Raji (cell line): ENCODE results near the gene RPL38.

Source experiments
- POLR2A ChIP-seq: IDR thresholded peaks from 2 replicates; pipeline ENCODE4 v1.6.1; 2011; ENCODE audit warnings: low read depth, low read length, control low read depth; ENCODE audit not compliant: insufficient read depth

RPL38 gene

DNA sequence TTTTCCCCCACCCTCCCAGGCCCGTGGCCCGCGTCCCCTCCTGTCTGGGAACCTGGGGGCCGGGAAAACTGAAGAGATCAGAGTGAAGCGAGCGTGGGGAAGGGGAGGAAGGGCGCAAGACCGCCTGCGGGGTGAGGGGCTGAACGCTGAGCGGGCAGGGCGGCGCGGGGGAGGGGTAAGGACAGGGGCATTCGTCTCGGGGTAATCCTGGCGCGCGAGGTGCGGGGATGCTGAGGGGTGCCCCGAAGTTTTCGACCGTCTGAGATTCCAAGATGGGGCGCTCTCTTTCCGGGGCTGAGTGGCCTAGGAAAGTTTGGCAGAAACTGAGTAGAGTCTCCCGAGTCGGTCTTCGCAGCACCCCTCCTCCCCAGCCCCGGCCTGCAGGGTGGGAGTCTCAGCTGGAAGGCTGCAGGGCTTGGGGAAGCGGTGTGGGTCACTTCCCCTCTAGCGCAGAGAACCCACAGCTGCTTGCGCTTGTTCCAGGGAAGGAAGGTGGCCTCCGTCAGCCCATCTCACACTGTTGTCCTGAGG lies 10.4 kb downstream of the RPL38 start:
- TF ChIP-seq POLR2A: no peak

DNA sequence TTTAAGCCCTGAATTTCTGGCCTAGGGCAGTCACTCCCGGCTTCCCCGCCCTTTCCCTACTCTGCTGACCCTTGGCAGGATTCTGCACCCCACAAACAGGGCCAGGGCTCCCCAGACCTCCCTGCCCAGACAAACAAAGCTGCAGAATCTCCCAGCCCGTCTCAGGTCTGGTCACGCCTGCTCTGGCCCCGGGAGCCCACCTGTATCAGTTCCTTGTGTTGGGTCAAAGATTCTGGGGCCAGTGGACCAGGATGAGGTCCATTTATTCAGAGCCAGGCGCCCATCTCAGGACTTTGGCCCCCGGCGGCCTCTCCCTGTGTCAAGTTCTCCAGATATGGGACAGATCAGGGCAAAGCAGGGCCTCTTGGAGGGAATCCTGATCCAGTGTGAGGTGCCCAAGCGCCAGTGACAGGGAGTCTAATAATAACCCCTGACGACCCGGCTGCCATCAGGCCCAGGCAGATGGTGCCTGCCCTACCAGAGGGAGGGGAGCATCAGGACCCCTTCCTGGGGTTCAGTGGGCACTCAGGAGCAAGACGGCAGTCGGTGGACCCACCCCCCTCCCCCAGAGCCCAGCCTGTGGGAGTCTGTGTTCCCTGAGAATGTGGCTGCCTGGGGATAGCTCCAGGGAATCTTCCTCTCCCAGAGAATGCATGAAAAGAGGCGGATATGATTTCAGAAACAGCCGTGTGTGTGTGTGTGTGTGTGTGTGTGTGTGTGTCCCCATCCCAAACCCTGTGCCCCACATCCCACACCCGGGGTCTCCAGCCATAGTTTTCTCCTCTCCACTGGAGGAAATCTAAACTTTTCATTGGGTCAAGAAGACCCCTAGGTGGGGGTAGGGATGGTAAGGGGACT lies 11.2 kb downstream of the RPL38 start:
- TF ChIP-seq POLR2A: no peak

DNA sequence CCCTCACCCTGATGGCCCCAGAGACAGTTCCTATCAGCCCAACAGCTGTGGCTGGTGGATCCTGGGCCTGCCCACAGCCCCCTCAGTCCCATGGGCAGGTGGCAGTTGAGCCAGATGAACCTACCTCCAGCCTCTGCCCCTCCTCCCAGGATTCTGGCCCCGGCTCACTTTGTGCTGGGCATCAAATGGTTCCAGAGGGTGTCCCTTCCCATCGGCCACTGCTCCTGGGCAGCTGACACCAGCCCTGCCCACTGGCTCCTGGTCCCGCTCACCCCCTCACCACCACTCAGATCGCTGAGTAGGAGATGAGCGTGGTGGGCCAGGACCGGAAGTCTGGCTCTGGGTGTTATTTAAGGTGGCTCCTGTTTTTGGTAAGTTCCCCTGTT lies 11.9 kb downstream of the RPL38 start:
- no peak for TF ChIP-seq POLR2A

DNA sequence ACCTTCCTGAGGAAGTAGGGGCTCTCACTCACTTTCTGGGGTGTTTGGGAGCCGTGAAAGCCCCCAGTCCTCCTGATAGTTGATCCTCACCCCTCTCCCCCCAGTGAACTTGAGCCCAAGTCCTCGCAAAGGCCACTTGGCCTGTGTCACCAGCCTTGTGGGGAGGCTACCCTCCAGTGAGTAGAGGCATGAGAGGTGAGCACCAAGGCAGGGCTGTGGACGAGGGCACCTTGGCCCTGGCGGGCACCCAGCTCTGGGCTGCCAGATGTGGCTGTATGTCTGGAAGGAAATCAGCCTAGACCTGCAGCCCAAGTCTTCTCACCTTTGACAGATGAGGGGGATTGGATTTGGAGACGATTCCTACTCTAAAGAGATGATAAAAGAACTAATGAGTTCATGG lies 13.0 kb downstream of the RPL38 start:
- no peak for TF ChIP-seq POLR2A

DNA sequence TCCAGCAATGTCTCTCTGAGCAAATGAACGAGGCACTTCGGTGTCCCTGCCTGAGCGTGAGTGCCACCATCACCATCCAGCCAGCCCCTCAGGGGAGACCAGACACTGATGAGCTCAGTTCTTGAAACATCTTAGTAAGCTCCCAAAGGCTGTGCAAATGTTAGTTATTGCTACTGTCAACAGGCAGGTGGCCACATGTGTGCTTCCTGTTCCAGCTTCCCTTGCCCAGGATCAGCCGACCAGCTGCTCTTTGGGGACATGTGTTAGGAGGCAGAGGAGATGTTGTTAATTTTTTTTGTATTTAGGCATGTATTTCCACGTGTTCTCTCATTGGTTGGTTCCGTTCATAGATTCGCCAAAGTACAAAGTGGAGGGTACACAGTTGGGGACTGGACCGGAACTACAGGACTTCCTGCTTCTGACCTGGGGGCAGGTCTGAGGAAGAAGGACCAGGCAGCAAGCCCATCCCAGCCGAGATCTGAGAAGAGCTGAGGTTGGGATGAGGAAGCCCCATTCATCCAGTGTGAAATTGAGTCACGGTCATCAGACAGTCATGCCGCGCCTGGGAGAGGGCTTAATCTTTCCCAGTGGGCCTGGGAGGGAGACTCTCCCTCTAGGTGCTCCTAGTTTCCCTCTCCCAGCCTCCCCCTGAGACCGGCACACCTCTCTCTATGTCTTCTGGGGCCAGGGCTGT lies 13.7 kb downstream of the RPL38 start:
- TF ChIP-seq POLR2A: no peak

DNA sequence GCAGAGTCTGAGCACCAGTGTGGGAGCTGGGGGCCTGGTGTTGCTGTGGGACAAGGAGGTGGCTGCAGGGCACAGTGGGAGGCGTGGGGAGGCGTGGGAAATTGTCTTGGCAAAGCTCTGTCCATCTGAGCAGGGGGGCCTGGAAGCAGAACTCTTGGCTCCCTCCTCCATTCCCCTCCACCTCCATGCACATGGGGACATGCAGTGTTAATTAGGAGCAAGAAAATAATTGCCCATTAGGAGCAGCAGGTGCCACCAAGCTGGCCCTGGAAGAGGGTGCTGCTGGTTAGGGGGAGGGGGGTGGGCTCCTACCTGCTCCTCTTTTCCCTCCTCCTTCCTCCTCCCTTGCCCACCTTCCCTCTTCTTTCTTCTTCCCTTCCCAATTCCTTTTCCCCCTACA lies 14.4 kb downstream of the RPL38 start:
- TF ChIP-seq POLR2A: no peak

DNA sequence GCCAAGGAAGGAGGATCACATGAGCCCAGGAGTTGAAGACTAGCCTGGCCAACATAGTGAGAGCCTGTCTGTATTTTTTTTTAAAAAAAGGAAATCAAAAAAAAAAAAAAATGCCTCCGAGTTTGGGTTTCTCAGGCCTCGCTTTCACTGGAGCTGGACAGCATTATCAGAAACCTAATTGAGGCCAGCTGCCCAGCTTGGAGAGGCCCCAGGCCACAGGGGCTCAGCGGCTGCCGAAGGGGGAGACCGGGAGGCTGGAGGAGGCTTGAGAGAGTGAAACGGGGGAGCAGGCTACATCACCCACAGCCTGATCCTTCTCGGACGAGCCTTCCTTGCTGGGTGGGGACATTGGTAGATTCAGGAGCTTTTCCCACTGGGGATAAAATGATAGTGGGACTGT lies 15.0 kb downstream of the RPL38 start:
- TF ChIP-seq POLR2A: no peak

DNA sequence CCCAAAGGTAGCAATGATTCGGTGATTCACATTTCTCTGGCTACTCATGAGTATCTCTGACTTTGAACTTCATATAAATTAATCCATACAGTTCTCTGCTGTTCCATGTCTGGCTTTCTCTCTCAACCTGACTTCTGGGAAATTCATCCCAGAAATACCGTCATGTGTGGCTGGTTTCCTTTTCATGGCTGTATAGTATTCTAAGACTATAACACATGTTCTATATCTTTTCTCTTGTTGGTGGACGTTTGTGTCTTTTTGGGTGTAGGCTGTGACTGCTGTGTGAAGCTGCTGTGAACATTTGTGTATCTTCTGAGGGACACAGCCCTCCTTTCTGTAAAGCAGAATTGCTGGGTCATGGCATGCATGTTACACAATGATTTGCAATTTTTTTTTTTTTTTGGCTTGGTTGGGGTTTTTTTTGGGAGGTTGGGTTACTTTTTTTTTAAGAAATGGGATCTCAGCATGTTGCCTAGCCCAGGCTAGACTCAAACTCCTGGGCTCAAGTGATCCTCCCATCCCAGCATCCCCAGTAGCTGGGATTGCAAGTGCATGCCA lies 16.2 kb downstream of the RPL38 start:
- TF ChIP-seq POLR2A: no peak

DNA sequence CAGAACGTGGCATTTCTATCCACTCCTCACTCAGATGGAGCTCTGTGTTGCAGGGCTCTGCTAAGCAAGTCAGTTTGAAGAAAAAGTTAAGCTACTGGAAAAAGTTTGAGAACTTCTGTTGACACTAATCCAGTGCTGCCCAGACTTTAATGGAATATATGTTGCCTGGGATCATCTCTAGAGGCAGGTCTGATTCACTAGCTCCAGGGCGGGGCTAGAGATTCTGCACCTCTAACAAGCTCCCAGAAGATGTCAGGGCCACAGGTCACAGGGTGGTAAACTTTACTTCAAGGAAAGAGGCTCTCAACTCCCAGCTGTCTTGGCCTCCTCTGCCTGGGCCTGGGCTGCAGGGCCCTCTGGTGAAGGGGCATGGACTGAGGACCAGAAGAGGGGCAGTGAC lies 16.7 kb downstream of the RPL38 start:
- TF ChIP-seq POLR2A: no peak

DNA sequence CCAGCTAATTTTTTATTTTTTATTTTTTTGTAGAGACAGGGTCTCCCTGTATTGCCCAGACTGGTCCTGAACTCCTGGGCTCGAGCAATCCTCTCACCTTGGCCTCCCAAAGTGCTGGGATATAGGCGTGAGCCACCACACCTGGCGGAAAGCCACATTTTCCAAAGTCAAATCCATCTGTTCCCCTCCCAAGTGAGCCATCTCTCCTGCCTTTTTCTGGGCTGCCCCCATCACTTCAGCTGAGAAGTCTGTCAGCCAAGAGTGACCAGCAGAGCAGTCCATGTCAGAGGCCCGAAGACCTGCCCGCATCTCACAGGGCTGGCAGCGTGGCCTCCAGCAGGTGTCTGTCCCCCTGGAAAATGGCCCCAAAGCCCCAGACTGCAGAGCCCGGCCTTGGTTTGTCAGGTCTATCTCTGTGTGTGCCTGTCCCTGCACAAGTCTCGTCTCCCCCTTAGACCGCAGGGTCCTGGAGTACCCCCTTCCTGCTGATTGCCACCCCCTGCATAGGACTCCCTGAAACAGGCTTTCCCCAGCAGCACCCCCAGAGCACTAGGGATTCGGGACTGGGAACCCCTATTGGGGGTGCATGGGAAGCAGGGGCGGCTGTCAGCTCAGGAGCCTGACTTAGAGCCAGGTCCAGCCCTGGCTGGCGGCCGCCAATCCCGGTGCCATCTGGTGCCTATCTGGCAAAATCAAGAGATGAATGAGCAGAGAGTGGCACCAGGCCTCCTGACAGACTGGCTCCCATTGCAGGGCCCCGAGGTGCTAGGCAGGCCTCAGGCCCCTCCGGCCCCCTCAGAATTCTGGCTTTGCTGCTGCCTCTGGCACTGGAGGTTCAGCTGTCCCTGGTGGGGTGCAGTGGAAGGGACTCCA lies 17.7 kb downstream of the RPL38 start:
- no peak for TF ChIP-seq POLR2A

DNA sequence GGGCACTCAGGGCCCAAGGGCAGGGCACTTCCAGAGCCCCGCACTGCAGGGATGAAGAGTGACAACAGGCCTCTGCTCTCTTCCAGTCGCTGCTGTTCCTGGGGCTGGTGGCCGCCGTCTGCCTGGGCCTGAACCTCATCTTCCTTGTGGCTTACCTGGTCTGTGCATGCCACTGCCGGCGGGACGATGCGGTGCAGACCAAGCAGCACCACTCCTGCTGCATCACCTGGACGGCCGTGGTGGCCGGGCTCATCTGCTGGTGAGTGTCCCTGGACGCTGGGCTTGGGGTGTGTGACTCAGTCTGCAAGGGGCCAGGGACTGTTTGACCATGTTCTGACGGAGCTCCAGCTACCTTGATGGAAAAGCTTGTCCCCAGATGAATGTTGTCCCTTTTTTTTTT lies 18.9 kb downstream of the RPL38 start:
- TF ChIP-seq POLR2A: no peak

DNA sequence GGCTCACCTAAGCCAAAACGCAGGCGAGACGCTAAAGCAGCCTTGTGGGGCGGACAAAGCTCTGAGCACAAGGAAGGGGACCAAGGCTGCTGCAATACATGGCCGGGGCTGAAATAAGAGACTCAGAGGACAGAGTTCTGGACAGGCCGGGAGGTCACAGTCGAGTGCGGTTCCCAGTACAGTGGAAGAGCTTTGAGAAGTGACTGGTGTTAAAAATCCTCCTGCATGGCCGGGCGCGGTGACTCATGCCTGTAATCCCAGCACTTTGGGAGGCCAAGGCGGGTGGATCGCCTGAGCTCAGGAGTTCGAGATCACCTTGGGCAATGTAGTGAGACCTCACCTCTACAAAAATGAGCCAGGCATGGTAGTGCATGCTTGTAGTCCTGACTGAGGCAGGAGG lies 20.4 kb downstream of the RPL38 start:
- no peak for TF ChIP-seq POLR2A

DNA sequence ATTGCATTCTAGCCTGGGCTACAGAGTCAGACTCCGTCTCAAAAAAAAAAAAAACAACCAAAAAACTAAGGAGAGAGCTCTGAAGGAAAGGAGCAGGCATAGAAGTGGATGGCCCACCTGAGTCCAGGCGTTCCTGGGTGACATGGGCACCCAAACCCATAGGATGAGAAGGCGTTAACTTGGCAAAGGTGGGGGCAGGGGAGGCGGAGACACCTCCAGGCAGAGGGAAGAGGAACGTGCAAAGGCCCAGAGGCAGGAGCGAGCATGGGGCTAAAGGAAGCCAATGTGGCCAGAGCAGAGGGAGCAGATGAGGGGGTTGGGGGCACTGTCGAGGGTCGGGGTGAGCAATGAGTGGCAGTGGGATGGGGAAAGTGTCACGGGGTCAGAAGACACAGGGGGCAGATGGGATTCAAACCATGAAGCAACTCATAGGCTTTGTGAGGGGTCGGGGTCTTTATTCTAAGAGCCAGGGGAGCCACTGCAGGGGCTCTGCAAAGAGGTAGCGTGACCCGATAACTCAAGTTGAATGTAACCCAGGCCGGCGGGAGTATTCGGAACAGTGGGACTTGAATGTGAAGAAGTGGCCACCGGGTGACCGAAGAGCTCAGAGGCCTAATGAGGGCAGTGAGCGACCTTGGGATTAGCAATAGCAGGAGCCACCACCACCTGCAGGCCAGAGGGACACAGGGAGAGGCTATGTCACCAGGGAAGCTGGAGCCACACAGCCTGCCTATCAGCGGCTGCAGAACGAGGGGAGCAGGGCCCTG lies 21.7 kb downstream of the RPL38 start:
- no peak for TF ChIP-seq POLR2A

DNA sequence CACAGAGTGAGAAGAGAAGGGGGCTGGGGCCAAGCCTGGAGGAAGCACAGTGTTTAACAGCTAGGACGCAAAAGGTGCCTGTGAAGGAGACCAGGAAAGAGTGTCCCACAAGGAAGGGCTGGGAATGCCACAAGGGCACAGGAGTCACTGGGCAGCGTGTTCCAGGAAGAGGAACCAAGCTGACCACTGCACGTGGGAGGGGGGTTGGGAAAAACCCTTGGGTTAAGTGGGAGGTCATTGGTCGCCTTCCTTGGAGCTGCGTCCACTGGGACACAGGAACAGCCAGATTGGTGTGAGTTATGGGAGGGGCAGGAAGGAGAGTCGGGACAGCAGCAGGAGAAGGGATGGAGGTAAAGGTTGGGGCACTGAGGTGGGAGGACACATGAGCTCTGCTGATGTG lies 22.8 kb downstream of the RPL38 start:
- no peak for TF ChIP-seq POLR2A

DNA sequence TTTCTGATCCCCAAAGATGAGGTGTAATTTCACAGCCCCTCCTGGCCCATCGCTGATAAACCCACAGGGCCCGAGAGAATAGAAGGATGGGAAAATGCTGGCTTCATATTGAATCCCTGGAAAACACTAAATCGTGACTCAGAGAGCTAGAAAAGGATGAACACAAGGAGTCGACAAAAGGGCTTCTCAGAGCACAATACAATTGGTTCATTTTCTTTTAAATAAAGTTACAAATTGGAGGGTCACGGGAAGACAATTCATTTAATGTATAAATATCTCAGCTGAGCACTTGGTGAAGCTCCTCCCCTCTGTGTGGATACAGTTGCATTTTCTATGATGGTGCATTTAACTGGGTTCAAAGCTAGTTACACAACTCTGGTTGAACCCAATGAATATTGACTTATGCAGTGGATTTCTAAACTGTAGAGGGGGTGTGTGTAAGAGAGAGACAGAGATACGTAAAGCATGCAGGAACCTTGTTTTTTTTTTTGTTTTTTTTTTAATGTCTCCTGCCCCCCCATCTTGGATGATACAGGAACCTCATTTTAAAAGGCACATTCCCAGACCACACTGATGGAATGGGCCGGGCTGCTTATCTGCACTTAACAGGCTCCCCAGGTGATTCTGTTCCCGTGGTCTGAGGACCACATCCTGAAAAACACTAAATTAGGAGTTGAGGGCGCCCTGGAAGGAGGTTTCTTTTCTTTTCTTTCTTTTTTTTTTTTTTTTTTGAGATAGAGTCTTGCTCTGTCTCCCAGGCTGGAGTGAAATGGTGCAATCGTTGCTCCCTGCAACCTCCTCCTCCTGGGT lies 24.0 kb downstream of the RPL38 start:
- TF ChIP-seq POLR2A: no peak
